ENCODE data around the gene KLHDC8A.
"Not testable (repeated sequence)": the region's sequence is repeated elsewhere in the genome, so short reads cannot be mapped to it uniquely, and the experiment has no call there.

The KLHDC8A gene

DNA sequence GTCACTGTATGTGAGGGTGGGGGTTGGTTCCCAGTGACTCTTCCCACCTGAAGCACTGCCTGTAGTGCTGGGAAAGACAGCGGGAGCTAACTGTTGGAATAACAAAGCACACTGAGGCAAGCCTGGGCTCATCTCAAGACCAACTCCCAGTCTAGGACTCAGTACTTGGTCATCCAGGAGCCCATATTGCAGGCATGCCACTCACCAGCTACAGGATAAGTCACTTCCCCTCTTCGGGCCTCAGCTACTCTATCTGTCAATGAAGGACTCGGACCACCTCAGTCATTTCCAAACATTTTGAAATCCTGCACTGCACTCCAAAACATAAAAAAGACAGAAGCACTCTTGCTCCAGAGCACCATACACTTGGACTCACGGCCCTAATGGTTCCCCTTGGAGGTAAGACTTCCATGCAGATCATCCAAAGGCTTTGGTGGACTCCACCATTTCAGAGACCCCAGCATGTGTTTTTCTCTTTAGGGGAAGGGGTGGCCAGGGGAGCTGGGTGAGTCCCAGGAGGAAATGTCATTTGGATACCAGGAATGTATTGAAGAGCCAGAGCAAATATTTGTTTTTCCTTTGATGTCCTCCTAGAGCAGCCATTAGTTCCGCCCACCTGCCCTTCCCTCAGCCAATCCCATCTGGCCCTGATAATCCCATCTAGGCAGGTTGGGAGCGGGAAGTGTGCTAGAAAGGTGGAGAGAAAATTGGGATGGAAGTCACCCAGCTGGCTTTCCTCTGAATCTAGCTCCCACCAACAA is 38.3 kb downstream of the KLHDC8A start:
- peak; percentile 95 for DNase-seq

DNA sequence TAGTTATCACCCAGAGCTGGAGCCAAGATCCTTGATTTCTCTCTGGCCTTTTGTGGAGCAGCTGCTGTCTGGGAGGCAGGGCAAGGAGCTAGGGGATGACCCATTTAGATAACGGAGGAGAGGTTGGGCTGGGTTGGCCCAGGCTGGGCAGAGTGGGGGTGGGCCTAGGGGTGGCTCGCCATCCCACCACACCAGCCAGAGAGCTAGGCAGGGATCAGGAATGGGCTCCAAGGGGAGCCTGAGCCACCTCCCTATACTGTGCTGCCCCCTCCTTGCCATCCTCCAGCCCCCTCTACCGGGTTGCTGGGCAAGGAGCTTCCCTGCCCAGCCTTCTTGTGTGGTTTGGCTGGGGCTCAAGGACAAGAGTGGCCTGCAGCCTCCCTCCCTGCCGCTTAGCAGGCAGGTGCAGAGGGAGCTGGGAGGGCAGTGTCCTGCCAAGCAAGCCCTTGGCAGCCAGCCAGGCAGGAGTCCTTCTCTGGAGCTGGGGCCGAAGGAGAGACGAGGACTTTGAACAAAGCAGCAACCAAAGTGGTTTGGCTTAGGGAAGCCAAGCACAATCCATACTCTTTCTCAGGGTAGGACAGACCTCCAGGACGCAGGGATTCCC is 39.3 kb downstream of the KLHDC8A start:
- peak; percentile 99 for DNase-seq

DNA sequence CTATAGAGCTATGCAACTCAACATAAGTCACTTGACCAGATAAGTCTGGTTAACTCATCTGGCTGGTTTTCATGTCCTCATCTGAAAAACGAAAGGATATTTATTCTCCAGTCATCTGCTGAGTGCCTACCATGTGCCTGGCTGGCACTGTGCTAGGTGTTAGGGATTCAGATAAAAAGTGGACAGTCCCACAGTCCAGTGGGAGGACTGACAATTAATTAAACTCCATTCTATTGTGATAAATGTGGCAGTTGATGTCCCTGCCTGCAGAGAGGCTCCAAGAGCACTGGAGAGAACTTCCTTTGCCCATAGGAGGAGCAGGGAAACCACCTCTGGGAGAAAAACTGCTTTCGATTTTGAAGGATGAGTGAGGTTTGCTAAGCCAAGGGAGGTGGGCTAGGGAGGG is 40.6 kb downstream of the KLHDC8A start:
- no peak for DNase-seq

DNA sequence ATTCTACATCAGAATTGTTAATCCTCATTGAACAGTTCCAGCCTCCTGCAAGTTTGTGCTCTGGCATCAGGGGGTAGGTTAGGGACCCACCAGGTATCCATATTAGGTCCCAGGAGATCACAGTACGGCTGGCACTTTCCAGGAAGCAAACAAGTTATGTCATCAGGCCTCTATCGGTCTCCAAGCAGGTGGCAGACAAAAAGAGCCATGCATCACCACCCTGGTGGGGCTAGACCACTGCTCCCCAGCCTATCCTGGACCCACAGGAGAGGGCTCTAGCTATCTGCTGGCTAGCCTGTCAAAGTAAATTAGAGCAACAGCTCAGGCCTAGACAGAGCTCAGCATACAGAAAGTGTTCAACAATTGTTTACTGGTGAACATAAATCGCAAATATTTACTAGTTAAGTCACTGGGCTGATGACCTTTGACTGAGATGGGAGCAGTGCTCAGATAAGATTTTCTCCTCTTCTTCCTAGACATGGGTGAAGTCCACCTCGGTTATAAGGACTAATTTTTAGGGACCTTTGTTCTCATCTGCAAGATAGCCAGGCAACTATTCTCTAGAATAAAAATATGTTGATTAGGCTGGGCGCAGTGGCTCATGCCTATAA is 41.6 kb downstream of the KLHDC8A start:
- no peak for DNase-seq

DNA sequence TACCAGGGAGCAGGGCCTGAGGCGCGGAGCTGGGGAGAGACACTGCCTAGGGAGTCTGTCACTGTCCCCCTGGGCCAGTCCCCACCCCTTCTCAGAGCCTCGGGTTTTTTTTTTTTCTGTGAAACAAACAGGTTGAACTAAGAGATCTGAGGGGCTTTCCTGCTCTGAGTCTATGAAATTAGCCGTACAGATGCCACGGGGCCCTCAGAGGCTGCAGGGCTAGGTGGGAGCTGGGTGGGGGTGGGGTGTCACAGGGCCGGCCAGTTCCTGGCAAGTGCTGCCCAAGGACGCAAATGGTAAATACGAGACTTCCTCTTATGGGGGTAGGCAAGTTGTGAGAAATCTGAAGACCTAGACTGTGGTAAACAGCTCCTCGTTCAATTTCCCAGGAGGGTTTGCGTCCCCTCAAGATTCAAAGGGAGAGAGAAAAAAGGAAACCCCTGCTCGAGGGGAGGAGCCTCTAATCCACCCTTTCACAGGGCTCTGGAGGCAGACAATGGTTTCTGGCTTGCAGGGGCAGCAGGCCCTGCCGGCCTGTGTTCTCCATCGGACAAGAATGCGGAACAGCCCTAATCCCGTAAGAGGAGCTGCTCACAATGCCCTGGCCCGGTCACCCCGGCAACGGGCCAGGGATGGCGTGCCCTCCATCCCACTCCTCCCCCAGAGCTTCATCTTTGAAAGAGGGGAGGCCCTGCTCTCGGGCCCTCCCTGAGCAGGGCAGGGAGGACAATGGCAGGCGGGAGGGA is 43.0 kb downstream of the KLHDC8A start:
- DNase-seq, result peak; percentile 63

DNA sequence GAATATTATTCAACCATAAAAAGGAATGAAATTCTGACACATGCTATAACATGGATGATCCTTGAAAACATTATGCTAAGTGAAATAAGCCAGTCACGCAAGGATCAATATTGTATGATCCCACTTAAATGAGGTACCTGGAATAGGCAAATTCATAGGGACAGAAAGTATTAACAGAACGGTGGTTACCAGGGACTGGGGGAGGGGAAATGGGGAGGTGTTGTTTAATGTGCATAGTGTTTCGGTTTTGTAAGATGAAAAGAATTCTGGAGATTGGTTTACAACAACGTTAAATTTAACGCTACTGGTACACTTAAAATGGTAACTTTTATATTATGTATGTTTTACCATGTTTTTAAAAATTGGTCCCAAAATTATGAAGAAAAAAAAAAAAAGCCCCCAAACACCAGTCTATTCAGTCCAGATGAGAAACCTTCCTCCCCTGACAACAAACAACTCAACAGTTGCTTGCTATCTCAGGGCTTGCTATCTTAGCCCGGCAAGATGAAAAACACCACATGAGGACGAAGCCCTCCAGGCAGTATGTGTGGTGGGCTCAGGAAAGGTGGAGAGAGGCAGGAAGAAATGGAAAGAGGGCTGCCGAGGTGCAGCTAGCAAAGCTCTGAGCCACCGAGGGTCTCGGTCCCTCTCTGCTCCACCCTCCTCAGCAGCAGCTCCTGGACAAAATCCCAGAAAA is 43.7 kb downstream of the KLHDC8A start:
- DNase-seq, result no peak

DNA sequence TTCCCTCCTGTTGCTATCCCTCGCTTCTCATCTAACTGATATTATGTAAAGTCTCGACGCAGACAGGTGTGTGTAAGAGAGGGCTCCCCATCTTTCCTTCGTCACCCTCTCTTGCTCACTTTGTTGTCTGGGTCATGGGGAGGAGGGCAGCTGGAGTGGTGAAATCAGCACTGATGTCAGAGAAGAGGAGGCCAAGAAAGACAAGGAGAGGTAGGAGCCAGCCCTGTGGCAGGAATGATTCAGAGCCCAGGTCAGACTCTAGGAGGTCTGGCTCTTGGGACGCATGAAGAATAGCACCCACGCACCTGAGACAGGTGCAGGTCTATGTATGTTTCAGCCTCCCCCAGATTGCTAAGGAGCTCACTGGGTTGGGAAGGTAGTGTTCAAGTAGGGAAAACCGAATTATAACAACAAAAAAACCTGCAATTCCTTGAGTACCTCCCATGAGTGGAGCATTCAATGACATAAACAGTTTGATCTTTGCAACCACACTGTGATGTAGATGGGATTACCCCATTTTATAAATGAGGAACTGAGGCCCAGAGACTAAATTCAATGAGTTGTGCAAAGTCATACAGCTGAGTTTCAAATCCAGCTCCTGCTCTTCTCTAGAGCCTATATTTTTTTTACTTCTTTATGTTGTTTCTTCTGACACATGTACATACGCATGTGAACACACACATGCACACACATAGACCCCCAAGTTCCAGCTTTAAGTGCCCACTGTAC is 45.6 kb downstream of the KLHDC8A start:
- no peak for DNase-seq

DNA sequence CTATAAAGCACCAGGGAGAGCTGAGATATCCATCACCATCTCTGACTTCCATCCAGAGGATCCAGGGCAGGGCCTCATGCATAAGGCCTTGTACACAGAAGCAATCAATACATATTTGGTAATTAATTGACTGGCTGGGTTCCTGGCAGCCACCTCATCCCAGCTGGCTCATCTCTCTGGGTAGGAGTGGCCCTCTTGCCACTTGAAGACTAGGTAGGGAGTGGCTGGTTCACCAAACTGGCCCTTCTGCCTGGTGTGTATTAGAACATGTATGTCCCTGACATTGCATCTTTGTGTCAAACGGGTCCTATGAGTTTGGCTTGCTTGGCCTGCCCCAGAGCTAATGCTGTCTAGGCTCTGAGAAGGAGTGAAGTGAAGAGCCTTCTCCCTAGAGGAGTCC is 47.0 kb downstream of the KLHDC8A start:
- DNase-seq, result no peak

DNA sequence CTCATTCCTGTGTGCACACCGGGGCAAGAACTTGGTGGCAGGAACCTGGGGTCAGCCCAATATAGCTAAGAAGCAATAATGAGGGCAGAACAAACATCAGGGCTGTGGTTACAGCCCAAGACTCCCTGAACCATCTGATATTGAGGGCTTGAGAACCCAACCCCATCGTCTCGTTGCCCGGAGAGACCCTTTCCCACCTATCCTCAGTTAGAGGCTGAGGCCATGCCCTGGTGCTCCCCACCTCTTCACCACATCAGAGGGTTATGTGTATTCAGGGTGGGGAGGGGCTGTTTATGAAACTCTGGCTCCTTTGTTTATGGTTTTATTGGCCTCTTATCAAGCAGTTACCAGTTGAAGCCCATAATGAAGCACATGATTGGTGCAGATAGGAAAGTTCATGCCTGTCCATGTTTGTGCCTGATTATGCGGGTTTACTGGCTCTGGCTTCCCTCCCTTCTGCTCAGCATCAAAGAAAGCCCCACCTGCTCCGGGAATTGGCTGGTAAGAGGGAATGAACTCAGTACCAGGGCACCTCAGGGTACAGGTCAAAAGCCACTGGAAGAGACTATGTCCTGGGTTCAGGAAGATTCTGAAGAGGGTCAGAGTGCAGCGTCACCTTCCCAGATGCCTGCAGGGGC is 49.7 kb downstream of the KLHDC8A start:
- no peak for DNase-seq

DNA sequence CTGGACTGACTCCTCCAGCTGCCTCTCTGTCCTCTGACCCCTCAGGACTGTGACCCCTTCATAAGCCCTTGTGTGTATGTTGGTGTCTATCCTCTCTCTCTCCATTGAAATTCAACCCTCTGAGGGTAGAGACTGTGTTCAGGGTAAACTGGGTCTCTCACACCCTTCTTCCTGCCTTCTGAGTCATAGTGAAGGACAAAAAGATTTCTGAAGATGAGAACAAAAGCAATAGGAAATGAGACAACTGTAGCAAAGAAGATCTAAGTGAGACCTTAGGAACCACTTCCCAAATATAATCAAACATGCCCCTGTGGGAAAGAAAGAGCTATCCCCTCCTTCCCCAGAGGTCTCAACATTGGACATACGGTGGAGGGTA is 52.0 kb downstream of the KLHDC8A start:
- DNase-seq, result no peak

DNA sequence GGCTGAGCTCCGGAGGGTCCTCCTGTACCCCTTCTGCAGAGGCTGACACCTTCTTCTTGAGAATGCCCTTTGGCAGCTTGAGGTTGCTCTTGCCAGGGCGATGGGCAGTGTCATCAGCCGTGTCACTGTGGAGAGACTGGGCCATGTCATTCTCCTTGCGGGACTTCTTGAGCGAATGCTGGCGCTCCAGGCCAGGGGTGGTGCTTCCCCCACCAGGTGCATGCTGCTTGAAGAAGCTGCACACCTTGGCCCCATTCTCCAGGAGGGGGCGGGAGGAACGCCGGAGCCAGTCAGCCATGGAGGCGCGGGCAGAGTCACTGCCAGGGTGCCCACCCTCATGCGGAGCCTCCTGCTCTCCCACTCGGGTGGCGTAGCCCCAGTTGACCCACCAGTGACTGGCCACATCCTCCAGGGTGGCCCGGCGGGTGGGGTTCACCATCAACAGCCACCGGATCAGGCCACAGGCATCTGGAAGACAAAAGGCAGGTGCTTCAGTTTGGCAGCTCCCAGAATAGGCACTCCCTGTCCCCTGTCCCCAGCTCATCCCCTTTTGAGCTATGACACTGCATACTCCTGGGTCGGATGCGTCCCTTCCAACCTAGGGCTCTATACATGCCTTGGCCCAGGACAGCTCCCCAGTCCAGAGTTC is 52.6 kb downstream of the KLHDC8A start:
- DNase-seq, result no peak

DNA sequence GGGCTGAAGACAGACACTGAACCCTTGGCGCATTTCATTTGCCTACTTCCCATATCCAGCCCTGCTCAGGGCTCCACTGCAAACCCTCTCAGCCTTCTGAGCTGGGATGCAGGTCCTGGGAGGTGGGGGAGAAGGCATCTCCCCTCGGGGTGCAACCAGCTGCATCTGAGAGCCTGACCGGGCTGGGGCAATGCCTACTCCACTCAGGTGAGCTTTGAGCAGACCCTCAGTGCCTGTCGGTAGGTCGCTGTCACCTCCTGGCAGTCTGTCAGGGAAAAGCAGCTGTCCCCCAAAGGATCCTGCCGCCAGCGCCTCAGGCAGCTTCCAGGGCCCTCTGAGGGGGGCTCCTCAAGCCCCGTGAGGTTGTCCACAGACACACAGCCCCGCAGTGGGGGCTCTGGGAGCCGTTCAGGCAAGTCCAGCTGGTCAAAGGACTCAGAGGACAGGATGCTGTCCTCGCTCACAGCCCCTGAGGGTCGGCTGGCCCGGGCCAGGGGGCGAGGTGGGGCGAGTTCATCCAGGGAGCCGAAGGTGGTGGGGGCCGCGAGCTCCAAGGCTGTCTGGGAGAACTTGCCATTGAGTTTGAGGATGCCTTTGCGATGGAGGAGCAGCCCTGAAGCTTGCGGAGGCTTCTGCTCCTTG is 53.4 kb downstream of the KLHDC8A start:
- DNase-seq, result no peak

DNA sequence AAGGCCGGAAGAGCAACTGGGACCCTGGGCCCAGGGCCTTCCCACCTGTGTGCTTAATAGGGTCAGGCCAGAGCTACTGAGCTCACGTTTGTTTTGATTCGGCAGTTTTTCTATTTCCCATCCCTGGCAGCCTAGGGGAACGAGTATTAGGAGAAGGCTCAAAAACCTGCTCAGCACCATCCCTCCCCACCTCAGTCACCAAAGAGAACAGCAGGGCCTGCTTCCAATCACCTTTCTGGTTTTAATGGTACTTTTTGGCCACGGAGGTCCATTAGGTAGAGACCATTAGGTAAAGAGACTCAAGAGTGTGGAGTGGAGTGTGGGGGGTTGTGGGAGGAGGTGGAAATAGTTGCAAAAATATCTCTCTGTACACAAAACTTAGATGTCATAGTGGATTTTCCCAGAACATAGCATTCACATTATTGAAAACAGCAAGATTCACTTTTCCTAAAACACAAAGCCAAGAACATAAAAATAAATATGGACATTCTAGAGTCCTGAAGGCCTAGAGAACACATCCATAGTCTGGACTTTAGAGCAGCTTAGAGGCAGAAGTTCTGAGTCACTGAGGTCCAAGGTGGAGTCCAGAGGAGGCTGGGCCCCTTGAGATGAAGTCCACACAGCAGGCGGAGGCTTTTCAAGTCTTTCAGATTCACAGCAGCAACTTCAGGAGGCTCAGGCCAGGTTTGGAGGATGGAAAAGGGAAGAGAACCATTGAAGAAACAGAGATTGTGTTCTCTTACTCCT is 54.7 kb downstream of the KLHDC8A start:
- DNase-seq, result no peak

DNA sequence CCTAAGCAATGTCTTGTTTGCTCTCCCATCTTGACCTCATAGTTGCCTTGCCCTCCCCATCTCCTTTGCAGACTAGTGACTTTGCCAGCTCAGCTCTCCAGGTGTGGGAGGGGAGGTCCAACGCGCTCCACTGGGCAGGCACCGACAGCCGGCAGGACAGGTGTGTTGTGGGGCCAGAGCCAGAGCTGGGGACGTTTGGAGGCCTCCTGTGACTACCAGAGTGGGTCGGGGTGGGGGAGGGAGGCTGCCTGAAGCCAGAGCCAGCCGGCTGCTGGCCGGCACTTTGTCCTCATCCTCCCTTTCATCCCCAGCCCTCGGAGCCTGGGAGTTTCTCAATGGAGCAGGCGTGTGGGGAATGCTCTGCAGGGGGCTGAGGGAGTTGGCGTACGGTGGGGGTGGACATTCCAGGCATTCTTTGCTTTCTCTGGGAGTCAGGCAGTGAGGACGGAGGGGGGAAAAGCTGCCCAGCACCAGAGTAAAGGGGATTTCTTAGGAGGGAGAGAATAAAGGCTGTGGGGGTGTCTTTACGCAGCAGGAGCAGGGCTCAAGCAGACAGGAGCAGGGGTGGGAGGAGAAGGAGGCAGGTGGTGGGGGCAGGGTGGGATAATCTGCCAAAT is 55.4 kb downstream of the KLHDC8A start:
- no peak for DNase-seq

DNA sequence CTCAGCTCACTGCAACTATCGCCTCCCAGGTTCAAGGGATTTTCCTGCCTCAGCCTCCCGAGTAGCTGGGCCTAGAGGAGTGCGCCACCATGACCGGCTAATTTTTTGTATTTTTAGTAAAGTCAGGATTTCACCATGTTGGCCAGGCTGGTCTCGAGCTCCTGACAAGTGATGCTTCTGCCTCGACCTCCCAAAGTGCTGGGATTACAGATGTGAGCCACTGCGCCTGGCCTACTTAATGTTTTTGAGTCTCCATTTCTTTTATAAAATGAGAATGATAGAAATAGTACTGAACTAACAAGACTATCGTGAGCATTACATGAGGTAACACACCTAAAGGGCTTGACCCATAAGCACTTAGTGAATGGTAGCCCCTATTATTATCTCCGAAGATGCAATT is 56.6 kb downstream of the KLHDC8A start:
- no peak for DNase-seq

DNA sequence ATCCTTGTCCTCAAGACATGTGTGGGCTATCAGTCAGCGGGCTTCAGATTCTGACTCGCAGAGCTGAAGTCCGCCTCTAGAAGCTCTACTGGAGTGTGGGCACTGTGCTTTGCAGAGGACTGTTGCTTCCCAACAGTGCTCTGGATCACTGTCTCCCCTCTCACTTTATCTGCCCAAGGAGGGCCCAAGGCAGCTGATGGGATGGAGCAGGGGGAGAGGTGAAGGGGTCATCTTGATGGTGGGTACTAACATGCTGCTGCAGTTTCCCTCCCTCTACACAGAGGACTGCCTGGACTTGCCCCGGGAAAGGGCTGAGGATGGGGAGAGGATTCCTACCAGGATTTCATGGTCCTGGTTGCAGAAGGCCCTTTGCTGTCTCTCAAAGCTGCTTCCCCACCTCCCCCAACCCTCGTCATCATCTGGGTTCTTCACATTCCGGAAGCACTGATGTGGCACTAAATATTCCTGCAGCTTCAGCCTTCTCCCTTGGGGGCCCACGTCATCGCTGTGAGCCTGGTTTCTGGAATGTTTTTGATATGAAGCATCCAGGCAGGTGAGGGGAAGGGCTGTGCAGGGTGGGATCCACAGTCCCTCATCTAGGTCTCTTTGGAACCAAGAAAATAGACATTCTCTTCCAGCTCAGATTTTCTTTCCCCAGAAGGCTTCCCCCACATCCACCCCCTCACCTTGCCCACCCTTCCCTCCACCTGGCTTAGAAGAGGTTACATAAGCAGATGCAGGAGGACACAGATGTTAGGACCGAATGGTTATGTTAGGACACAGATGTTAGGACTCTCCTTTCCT is 58.3 kb downstream of the KLHDC8A start:
- DNase-seq, result no peak

DNA sequence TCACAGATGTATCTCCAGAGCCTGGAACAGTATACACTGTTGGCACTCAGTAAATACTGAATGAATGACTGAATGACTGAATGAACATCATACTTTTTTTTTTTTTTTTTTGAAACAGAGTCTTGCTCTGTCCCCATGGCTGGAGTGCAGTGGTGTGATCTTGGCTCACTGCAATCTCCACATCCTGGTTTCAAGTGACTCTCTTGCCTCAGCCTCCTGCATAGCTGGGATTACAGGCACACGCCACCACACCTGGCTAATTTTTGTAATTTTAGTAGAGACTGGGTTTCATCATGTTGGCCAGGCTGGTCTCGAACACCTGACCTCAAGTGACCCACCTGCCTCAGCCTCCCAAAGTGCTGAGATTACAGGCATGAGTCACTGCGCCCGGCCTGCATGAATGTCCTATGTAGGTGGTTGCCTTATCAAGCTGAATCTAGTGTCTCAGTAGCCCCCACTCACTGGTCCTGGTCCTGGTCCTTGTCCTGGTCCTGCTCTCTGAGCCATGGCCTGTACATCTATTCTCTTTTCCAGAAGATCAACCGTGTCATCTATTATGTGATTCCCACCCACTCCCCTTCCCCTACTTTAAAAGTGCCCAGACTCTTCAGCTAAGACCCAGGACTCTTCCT is 59.1 kb downstream of the KLHDC8A start:
- DNase-seq, result not testable (repeated sequence)

DNA sequence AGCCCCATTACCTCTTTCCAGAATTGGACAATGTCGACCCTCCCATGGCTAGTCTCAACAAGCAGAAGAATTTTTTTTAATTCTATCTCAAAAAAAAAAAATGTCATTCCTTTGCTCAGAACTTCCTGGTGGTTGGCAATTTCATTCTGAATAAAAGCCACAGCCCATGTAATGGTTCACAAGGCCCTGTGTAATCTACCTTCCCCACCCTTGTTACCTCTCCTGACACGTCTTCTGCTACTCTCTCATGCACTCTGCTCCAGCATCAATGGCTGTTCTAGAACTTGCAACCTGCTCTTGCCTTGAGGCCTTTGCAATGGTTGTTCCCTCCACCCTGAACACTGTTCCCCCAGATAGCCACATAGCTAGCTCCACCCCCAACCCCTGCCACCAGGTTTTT is 60.6 kb downstream of the KLHDC8A start:
- DNase-seq, result no peak

Data from NCI-H1092 (cell line).